OCI-LY7 (cell line): ENCODE measurements around the gene BCL7A.

Source experiments
- EZH2phosphoT487 ChIP-seq: fragments of 200-600 bp; sonication (generic); IDR thresholded peaks from 2 replicates; pipeline ENCODE4 v1.6.1; 2018; ENCODE audit warnings: low read depth, borderline replicate concordance, mild to moderate bottlenecking, mixed run types, antibody characterized with exemption, low read length, moderate library complexity, mixed read lengths
- TF ChIP-seq, protein P1 (sequence below): fragments of 200-600 bp; sonication (generic); conservative IDR thresholded peaks from 2 replicates; pipeline ENCODE4 v1.5.1; 2014; ENCODE audit warnings: mild to moderate bottlenecking, antibody characterized with exemption, low read length, moderate library complexity, mixed read lengths

DNA sequence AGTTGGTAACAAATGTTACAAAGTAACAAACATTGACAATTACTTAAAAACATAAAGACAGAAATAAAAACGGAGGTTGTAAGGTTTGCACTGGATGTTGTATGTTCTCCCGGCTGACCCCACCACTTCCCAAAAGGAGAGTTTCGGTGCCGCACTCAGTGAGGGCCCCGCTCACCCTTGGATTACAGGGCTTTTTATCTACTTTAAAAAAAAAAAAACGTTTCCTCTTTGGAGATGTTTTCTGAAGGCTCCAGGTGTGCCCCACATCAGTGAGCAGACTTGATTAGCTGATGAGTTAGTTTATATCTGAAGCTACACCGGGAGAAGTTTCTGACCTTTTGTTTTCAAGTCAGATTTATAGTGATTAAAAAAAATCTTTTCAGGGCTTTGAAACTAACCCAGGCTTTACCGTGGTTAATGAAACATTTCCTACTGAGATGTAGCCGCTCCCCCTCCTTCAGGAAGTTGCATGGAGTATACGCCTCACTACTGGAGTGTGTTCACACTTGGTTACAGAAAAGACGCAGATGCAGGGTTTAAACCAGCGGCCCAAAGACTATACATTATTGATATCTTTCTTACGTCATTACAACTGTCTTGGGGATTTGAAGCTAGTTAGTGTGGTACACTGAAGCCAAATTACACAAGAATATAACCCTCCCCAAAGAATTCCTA is 38.0 kb upstream of the BCL7A start:
- TF ChIP-seq, protein P1, sequence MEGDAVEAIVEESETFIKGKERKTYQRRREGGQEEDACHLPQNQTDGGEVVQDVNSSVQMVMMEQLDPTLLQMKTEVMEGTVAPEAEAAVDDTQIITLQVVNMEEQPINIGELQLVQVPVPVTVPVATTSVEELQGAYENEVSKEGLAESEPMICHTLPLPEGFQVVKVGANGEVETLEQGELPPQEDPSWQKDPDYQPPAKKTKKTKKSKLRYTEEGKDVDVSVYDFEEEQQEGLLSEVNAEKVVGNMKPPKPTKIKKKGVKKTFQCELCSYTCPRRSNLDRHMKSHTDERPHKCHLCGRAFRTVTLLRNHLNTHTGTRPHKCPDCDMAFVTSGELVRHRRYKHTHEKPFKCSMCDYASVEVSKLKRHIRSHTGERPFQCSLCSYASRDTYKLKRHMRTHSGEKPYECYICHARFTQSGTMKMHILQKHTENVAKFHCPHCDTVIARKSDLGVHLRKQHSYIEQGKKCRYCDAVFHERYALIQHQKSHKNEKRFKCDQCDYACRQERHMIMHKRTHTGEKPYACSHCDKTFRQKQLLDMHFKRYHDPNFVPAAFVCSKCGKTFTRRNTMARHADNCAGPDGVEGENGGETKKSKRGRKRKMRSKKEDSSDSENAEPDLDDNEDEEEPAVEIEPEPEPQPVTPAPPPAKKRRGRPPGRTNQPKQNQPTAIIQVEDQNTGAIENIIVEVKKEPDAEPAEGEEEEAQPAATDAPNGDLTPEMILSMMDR = no peak
- TF ChIP-seq EZH2phosphoT487 = no peak
